HCT116 (cell line): ENCODE data around the gene CSF1R. TPM values are rescaled to one million over a fixed set of nuclear protein-coding genes. Genes with fewer than 3 reads are reported as not detected.

Experiments used
- ATAC-seq: fragments of 200-7000 bp; cut with Tn5 transposase; 2 replicates; pipeline ENCODE4 v1.9.1; 2020; ENCODE audit warnings: mild to moderate bottlenecking, moderate library complexity
- BruUV-seq: library from RNA; stranded (reverse); fragments of 400-500 nt; replicated peaks from 2 replicates; lab custom pipeline; 2021; lab: Mats Ljungman, UMichigan
- CTCF ChIA-PET: fragments of 300-600 bp; sonication (Branson Sonifier 250); formaldehyde crosslinking; loops from one replicate; lab custom pipeline; 2021; ENCODE audit warnings: antibody characterized with exemption; lab: Charles Lee
- POLR2A ChIA-PET: fragments of 300-600, 350-600 bp; sonication (Branson Sonifier 250); formaldehyde crosslinking; loops from one replicate; lab custom pipeline; 2021; ENCODE audit warnings: antibody characterized with exemption; lab: Charles Lee
- RAD21 ChIA-PET, 2 experiments: fragments of 300-600 bp; sonication (Branson Sonifier 250); formaldehyde crosslinking; loops; one replicate each; lab custom pipeline; 2023; ENCODE audit warnings: low total read pairs in 2 of 2; ENCODE audit not compliant: uncharacterized antibody in 2 of 2, unreplicated experiment in 2 of 2, low non-redundant PET in 1 of 2; lab: Charles Lee
- DNase-seq: peaks from one replicate; pipeline ENCODE4 v3.0.0-alpha.2; 2010; ENCODE audit warnings: low read depth, low spot score
- H2AFZ ChIP-seq: fragments of 200-600 bp; shearing (Covaris generic), sonication (generic); 2 replicates; pipeline ENCODE4 v1.6.1; 2017; ENCODE audit warnings: low read depth, mixed run types, mixed read lengths, antibody characterized with exemption, low read length; ENCODE audit not compliant: poor library complexity, severe bottlenecking
- H3K27ac ChIP-seq: 2 replicates; pipeline ENCODE4 v1.5.1; 2012; ENCODE audit warnings: low read depth, low read length
- H3K27me3 ChIP-seq: fragments of 200-600 bp; sonication (generic); 2 replicates; pipeline ENCODE4 v1.6.1; 2016; ENCODE audit warnings: mixed run types, low read length, mixed read lengths; ENCODE audit not compliant: insufficient read depth
- H3K36me3 ChIP-seq, 2 experiments: fragments of 200-500 bp in 1 of 2; fragments of 200-600 bp in 1 of 2; sonication (Bioruptor generic) in 1 of 2; sonication (generic) in 1 of 2; 2 replicates each; pipeline versions ENCODE4 v1.5.1 to v1.6.1; 2014 to 2016; ENCODE audit warnings: low read length in 2 of 2, inconsistent platforms in 1 of 2, mixed read lengths in 1 of 2, mixed run types in 1 of 2; ENCODE audit not compliant: insufficient read depth in 2 of 2, control insufficient read depth in 1 of 2
- H3K4me1 ChIP-seq, 2 experiments: fragments of 200-600 bp in 1 of 2; sonication (generic) in 1 of 2; 2 replicates each; pipeline versions ENCODE4 v1.5.1 to v1.6.1; 2012 to 2017; ENCODE audit warnings: low read length in 2 of 2, inconsistent platforms in 1 of 2, mild to moderate bottlenecking in 1 of 2, mixed read lengths in 1 of 2, mixed run types in 1 of 2, moderate library complexity in 1 of 2; ENCODE audit not compliant: insufficient read depth in 2 of 2, control insufficient read depth in 1 of 2
- H3K4me2 ChIP-seq: fragments of 200-600 bp; sonication (generic); 2 replicates; pipeline ENCODE4 v1.6.1; 2017; ENCODE audit warnings: mixed run types, low read length, mixed read lengths
- H3K4me3 ChIP-seq, 2 experiments: fragments of 200-600 bp in 1 of 2; sonication (generic) in 1 of 2; replicated peaks in 1 of 2; 2 replicates each; pipeline ENCODE4 v1.5.1; 2011 to 2016; ENCODE audit warnings: low read length in 2 of 2, control low read depth in 1 of 2, low read depth in 1 of 2, mild to moderate bottlenecking in 1 of 2, mixed read lengths in 1 of 2, mixed run types in 1 of 2
- H3K79me2 ChIP-seq: fragments of 200-600 bp; sonication (generic); 2 replicates; pipeline ENCODE4 v1.6.1; 2017; ENCODE audit warnings: mild to moderate bottlenecking, mixed run types, low read length, moderate library complexity, mixed read lengths; ENCODE audit not compliant: insufficient read depth
- H3K9ac ChIP-seq: fragments of 200-600 bp; sonication (generic); 2 replicates; pipeline ENCODE4 v1.6.1; 2016; ENCODE audit warnings: low read length, mixed read lengths
- H3K9me2 ChIP-seq: fragments of 200-600 bp; sonication (generic), shearing (Covaris generic); 2 replicates; pipeline ENCODE4 v1.6.1; 2017; ENCODE audit warnings: mixed run types, mild to moderate bottlenecking, moderate library complexity; ENCODE audit not compliant: insufficient read depth
- H3K9me3 ChIP-seq, 2 experiments: fragments of 200-500 bp in 1 of 2; fragments of 200-600 bp in 1 of 2; sonication (Bioruptor generic) in 1 of 2; sonication (generic) in 1 of 2; 2 replicates each; pipeline ENCODE4 v1.6.1; 2014 to 2017; ENCODE audit warnings: low read length in 2 of 2, mixed read lengths in 2 of 2, inconsistent platforms in 1 of 2, low read depth in 1 of 2, mild to moderate bottlenecking in 1 of 2, mixed run types in 1 of 2, moderate library complexity in 1 of 2; ENCODE audit not compliant: control insufficient read depth in 1 of 2, insufficient read depth in 1 of 2
- H4K20me1 ChIP-seq: fragments of 200-600 bp; sonication (generic), shearing (Covaris generic); 2 replicates; pipeline ENCODE4 v1.6.1; 2017; ENCODE audit warnings: mixed run types, mild to moderate bottlenecking, moderate library complexity; ENCODE audit not compliant: insufficient read depth
- CBX3 ChIP-seq: IDR thresholded peaks from 2 replicates; pipeline ENCODE4 v1.6.1; 2012; ENCODE audit warnings: low read depth
- CEBPB ChIP-seq: IDR thresholded peaks from 2 replicates; pipeline ENCODE4 v1.6.1; 2012; ENCODE audit warnings: low read depth
- EGR1 ChIP-seq: IDR thresholded peaks from 2 replicates; pipeline ENCODE4 v1.6.1; 2012; ENCODE audit warnings: low read depth
- ELF1 ChIP-seq: IDR thresholded peaks from 2 replicates; pipeline ENCODE4 v1.6.1; 2012; ENCODE audit warnings: low read depth, borderline replicate concordance
- EZH2 ChIP-seq: fragments of 200-600 bp; sonication (generic); IDR thresholded peaks from 2 replicates; pipeline ENCODE4 v1.6.1; 2017; ENCODE audit warnings: antibody characterized with exemption, mixed run types
- EZH2phosphoT487 ChIP-seq: fragments of 200-600 bp; IDR thresholded peaks from 2 replicates; pipeline ENCODE4 v1.6.1; 2018; ENCODE audit warnings: antibody characterized with exemption, borderline replicate concordance
- POLR2A ChIP-seq: IDR thresholded peaks from 2 replicates; pipeline ENCODE4 v1.7.0; 2011; ENCODE audit warnings: borderline replicate concordance; ENCODE audit not compliant: insufficient read depth, insufficient read length; ENCODE audit errors: extremely low read depth
- POLR2AphosphoS5 ChIP-seq: IDR thresholded peaks from 2 replicates; pipeline ENCODE4 v1.6.1; 2011; ENCODE audit warnings: mild to moderate bottlenecking, low read depth, low read length, moderate library complexity
- RAD21 ChIP-seq: IDR thresholded peaks from 2 replicates; pipeline ENCODE4 v1.6.1; 2012; ENCODE audit warnings: low read depth, mild to moderate bottlenecking
- SIN3A ChIP-seq: IDR thresholded peaks from 2 replicates; pipeline ENCODE4 v1.6.1; 2012; ENCODE audit warnings: low read depth
- SP1 ChIP-seq: IDR thresholded peaks from 2 replicates; pipeline ENCODE4 v1.6.1; 2012; ENCODE audit warnings: low read depth
- TCF7L2 ChIP-seq: IDR thresholded peaks from 2 replicates; pipeline ENCODE4 v1.7.0; 2011; ENCODE audit warnings: borderline replicate concordance, inconsistent platforms; ENCODE audit not compliant: insufficient read depth, insufficient read length; ENCODE audit errors: extremely low read depth
- YY1 ChIP-seq: IDR thresholded peaks from 2 replicates; pipeline ENCODE4 v1.6.1; 2011; ENCODE audit warnings: low read length, low read depth, moderate library complexity, mild to moderate bottlenecking; ENCODE audit not compliant: insufficient replicate concordance; ENCODE audit errors: extremely low read depth
- ZFX ChIP-seq: fragments of 450-650 bp; IDR thresholded peaks from 2 replicates; pipeline ENCODE4 v1.6.1; 2017
- intact Hi-C: fragments of 100-400 bp; cut with micrococcal nuclease; formaldehyde crosslinking; loops from 2 replicates; pipeline ENCODE4 v1.10.0; 2022
- total RNA-seq: library from RNA; stranded (reverse); gene quantifications from one replicate; pipeline ENCODE4 v1.2.1, GENCODE V29; 2021; ENCODE audit not compliant: unreplicated experiment
- TF ChIP-seq, protein P1 (sequence below): IDR thresholded peaks from 2 replicates; pipeline ENCODE4 v1.6.1; 2011; ENCODE audit warnings: mild to moderate bottlenecking, low read length, moderate library complexity; ENCODE audit not compliant: insufficient replicate concordance; ENCODE audit errors: extremely low read depth
- TF ChIP-seq, protein P2 (sequence below): IDR thresholded peaks from 2 replicates; pipeline ENCODE4 v1.6.1; 2012
- TF ChIP-seq, protein P3 (sequence below): IDR thresholded peaks from 2 replicates; pipeline ENCODE4 v1.6.1; 2012; ENCODE audit warnings: low read depth
- TF ChIP-seq, protein P4 (sequence below): IDR thresholded peaks from 2 replicates; pipeline ENCODE4 v1.6.1; 2012
- TF ChIP-seq, protein P5 (sequence below), 3 experiments: fragments of 200-600 bp in 1 of 3; sonication (generic) in 1 of 3; IDR thresholded peaks in 2 of 3; conservative IDR thresholded peaks in 1 of 3; 2 replicates each; pipeline ENCODE4 v1.5.1; 2012 to 2017; ENCODE audit warnings: low read depth in 2 of 3, low read length in 2 of 3, antibody characterized with exemption in 1 of 3, borderline replicate concordance in 1 of 3, control low read depth in 1 of 3, mild to moderate bottlenecking in 1 of 3, mixed read lengths in 1 of 3, mixed run types in 1 of 3, moderate library complexity in 1 of 3; ENCODE audit not compliant: insufficient read depth in 1 of 3

The CSF1R gene
- total RNA-seq, 1 experiment from 2014 or later, result 0.17 TPM

DNA sequence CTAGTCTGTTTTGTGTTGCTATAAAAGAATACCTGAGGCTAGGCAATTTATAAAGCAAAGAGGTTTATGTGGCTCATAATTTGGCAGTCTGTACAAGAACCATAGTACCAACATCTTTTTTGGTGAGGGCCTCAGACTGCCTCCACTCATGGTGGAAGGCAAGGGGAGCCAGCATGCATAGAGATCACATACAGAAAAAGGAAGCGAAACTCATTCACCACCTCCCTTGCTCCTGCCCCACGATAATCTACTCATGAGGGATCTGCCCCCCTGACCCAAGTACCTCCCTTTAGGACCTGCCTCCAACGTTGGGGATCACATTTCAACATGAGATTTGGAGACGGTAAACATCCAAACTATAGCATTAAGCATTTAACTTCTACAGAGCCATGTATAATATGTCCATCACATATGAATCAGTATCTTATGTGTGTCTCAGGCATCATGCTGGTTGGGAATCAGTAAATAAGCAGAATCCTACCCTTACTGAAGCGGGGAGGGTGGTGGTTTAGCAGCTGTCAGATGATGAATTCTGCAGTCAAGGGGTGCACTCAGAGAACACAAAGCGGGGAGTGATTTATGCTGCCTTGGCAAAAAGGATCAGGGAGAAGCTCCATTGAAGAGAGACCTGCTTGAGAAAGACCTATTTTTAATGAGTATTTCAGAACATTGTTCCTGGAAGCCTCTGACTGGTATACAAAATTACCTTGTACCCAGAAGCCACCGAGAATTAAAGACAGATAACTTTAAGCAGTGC is 51.0 kb downstream of the CSF1R start:
- intact Hi-C loops, result no loop called here
- POLR2A ChIA-PET, result interaction anchor here (0.7 kb wide), 1 partner anchor 13 kb away, joined by 4 read pairs; no protein-coding TSS in a partner anchor

More for the DNA sequence above, 51.0 kb downstream of the CSF1R start:
- Histone ChIP-seq H3K9me3 (no peaks in the 10 kb centered on the region), H3K36me3 (peaks cover 66 to 87% of the 10 kb centered on the region in 2 experiments), H3K27me3 (no peaks in the 10 kb centered on the region), H3K79me2 (0 out of 2 replicates have a peak, but pooled peaks cover 23% of the 10 kb centered on the region), H4K20me1 (no peaks in the 10 kb centered on the region; the same call in 1 of the 2 replicates), H3K9me2 (no peaks in the 10 kb centered on the region), H3K4me1 (no peaks in the 10 kb centered on the region), H3K27ac (no peak overlapping the region), H3K4me3 (no peak overlapping the region), H3K9ac (no peak overlapping the region), H3K4me2 (no peak overlapping the region), H2AFZ (no peak overlapping the region)
- no TSS peak for BruUV-seq
- TF ChIP-seq, protein P1, sequence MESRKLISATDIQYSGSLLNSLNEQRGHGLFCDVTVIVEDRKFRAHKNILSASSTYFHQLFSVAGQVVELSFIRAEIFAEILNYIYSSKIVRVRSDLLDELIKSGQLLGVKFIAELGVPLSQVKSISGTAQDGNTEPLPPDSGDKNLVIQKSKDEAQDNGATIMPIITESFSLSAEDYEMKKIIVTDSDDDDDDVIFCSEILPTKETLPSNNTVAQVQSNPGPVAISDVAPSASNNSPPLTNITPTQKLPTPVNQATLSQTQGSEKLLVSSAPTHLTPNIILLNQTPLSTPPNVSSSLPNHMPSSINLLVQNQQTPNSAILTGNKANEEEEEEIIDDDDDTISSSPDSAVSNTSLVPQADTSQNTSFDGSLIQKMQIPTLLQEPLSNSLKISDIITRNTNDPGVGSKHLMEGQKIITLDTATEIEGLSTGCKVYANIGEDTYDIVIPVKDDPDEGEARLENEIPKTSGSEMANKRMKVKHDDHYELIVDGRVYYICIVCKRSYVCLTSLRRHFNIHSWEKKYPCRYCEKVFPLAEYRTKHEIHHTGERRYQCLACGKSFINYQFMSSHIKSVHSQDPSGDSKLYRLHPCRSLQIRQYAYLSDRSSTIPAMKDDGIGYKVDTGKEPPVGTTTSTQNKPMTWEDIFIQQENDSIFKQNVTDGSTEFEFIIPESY, result no peak
- TF ChIP-seq CBX3, result no peak
- TF ChIP-seq, protein P2, sequence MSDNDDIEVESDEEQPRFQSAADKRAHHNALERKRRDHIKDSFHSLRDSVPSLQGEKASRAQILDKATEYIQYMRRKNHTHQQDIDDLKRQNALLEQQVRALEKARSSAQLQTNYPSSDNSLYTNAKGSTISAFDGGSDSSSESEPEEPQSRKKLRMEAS, result no peak
- TF ChIP-seq SIN3A, result no peak
- TF ChIP-seq YY1, result no peak
- no peak for TF ChIP-seq TCF7L2
- TF ChIP-seq EZH2, result no peak
- no peak for TF ChIP-seq POLR2AphosphoS5
- no peak for TF ChIP-seq EGR1
- TF ChIP-seq, protein P3, sequence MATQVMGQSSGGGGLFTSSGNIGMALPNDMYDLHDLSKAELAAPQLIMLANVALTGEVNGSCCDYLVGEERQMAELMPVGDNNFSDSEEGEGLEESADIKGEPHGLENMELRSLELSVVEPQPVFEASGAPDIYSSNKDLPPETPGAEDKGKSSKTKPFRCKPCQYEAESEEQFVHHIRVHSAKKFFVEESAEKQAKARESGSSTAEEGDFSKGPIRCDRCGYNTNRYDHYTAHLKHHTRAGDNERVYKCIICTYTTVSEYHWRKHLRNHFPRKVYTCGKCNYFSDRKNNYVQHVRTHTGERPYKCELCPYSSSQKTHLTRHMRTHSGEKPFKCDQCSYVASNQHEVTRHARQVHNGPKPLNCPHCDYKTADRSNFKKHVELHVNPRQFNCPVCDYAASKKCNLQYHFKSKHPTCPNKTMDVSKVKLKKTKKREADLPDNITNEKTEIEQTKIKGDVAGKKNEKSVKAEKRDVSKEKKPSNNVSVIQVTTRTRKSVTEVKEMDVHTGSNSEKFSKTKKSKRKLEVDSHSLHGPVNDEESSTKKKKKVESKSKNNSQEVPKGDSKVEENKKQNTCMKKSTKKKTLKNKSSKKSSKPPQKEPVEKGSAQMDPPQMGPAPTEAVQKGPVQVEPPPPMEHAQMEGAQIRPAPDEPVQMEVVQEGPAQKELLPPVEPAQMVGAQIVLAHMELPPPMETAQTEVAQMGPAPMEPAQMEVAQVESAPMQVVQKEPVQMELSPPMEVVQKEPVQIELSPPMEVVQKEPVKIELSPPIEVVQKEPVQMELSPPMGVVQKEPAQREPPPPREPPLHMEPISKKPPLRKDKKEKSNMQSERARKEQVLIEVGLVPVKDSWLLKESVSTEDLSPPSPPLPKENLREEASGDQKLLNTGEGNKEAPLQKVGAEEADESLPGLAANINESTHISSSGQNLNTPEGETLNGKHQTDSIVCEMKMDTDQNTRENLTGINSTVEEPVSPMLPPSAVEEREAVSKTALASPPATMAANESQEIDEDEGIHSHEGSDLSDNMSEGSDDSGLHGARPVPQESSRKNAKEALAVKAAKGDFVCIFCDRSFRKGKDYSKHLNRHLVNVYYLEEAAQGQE, result no peak
- no peak for TF ChIP-seq ELF1
- no peak for TF ChIP-seq RAD21
- TF ChIP-seq, protein P4, sequence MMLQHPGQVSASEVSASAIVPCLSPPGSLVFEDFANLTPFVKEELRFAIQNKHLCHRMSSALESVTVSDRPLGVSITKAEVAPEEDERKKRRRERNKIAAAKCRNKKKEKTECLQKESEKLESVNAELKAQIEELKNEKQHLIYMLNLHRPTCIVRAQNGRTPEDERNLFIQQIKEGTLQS, result no peak
- TF ChIP-seq, protein P5, sequence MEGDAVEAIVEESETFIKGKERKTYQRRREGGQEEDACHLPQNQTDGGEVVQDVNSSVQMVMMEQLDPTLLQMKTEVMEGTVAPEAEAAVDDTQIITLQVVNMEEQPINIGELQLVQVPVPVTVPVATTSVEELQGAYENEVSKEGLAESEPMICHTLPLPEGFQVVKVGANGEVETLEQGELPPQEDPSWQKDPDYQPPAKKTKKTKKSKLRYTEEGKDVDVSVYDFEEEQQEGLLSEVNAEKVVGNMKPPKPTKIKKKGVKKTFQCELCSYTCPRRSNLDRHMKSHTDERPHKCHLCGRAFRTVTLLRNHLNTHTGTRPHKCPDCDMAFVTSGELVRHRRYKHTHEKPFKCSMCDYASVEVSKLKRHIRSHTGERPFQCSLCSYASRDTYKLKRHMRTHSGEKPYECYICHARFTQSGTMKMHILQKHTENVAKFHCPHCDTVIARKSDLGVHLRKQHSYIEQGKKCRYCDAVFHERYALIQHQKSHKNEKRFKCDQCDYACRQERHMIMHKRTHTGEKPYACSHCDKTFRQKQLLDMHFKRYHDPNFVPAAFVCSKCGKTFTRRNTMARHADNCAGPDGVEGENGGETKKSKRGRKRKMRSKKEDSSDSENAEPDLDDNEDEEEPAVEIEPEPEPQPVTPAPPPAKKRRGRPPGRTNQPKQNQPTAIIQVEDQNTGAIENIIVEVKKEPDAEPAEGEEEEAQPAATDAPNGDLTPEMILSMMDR (IDR thresholded peaks at IDR 0.05 in 2 of 3, conservative IDR thresholded peaks at IDR 0.05 in 1 of 3; ENCODE audit: borderline replicate concordance in 1 of 3, insufficient read depth in 1 of 3, low read depth in 2 of 3, low read length in 2 of 3), result no peak
- TF ChIP-seq CEBPB, result no peak
- no peak for TF ChIP-seq SP1
- TF ChIP-seq POLR2A, result no peak
- TF ChIP-seq EZH2phosphoT487, result no peak
- no peak for TF ChIP-seq ZFX
- ChIA-PET CTCF (no interaction called here), RAD21 (no interaction called here)
- DNase-seq, result no peak
- no peak for ATAC-seq
